Measurements from ENCODE around the gene CTSC. TPM values are rescaled to one million over a fixed set of nuclear protein-coding genes. Genes with fewer than 3 reads are reported as not detected.
A peak's percentile ranks its signal among the peaks of the same experiment; 100 is the strongest.
"Not testable (repeated sequence)": the region's sequence is repeated elsewhere in the genome, so short reads cannot be mapped to it uniquely, and the experiment has no call there.

The CTSC gene
- total RNA-seq, 1 experiment from 2014 or later = 103 TPM

GRCh38 chr11:88249706-88250105 is 87.8 kb downstream of the CTSC start:
- Mint-ChIP-seq H3K9me3 (ENCODE audit: unreplicated experiment) (no peaks in the 10 kb centered on the region), H3K36me3 (ENCODE audit: insufficient read depth, unreplicated experiment) (no peaks in the 10 kb centered on the region), H3K4me1 (ENCODE audit: insufficient read depth, unreplicated experiment) (no peaks in the 10 kb centered on the region), H3K4me3 (ENCODE audit: unreplicated experiment) (no peak overlapping the region), H3K27ac (ENCODE audit: low read depth, unreplicated experiment) (no peak overlapping the region), H3K27me3 (ENCODE audit: insufficient read depth, unreplicated experiment) (no peaks in the 10 kb centered on the region)
- intact Hi-C loops (cut with micrococcal nuclease) = no loop called here
- TF ChIP-seq CTCF (IDR thresholded peaks at IDR 0.05; ENCODE audit: unreplicated experiment) = no peak
- no peak for DNase-seq (ENCODE audit: unreplicated experiment)
- ChIA-PET CTCF (no interaction called here), POLR2A (interaction anchor here (0.5 kb wide), 1 partner anchor 97 kb away, joined by 3 read pairs; no protein-coding TSS in a partner anchor)
- no TSS peak for BruUV-seq (replicated peaks)

GRCh38 chr11:88246696-88247095 is 90.8 kb downstream of the CTSC start:
- Mint-ChIP-seq H3K4me3 (ENCODE audit: unreplicated experiment) (no peak overlapping the region), H3K36me3 (ENCODE audit: insufficient read depth, unreplicated experiment) (no peaks in the 10 kb centered on the region), H3K27ac (ENCODE audit: low read depth, unreplicated experiment) (no peak overlapping the region), H3K4me1 (ENCODE audit: insufficient read depth, unreplicated experiment) (no peaks in the 10 kb centered on the region), H3K27me3 (ENCODE audit: insufficient read depth, unreplicated experiment) (no peaks in the 10 kb centered on the region), H3K9me3 (ENCODE audit: unreplicated experiment) (peaks cover 16% of the 10 kb centered on the region)
- no TSS peak for BruUV-seq (replicated peaks)
- intact Hi-C loops (cut with micrococcal nuclease) = no loop called here
- DNase-seq (ENCODE audit: unreplicated experiment) = peak; percentile 29
- CTCF ChIA-PET = interaction anchor here (0.6 to 0.7 kb wide), 2 partner anchors 31 to 167 kb away, joined by 5 read pairs; no protein-coding TSS in a partner anchor
- no peak for TF ChIP-seq CTCF (IDR thresholded peaks at IDR 0.05; ENCODE audit: unreplicated experiment)
- POLR2A ChIA-PET = no interaction called here

GRCh38 chr11:88245576-88245975 is 92.0 kb downstream of the CTSC start:
- H3K4me3 Mint-ChIP-seq (ENCODE audit: unreplicated experiment); intact Hi-C loops (cut with micrococcal nuclease); H3K27ac Mint-ChIP-seq (ENCODE audit: low read depth, unreplicated experiment); POLR2A ChIA-PET; H3K36me3 Mint-ChIP-seq (ENCODE audit: insufficient read depth, unreplicated experiment); BruUV-seq (replicated peaks); H3K4me1 Mint-ChIP-seq (ENCODE audit: insufficient read depth, unreplicated experiment); CTCF ChIA-PET; H3K27me3 Mint-ChIP-seq (ENCODE audit: insufficient read depth, unreplicated experiment); DNase-seq (ENCODE audit: unreplicated experiment): not testable (repeated sequence)
- peaks cover 20% of the 10 kb centered on the region for H3K9me3 Mint-ChIP-seq (ENCODE audit: unreplicated experiment)

Other genes starting within 250 kb of the CTSC start
- gene RAB38, start 162.3 kb downstream of the CTSC start, total RNA-seq (2022) = 77.7 and 80.9 TPM in 2 replicates

Data from MCF 10A (cell line).